Activated T-cell treated with anti-CD3 and anti-CD28 coated beads, Interleukin-2, amount 50 U/mL, for 1 hour (primary cell): ENCODE measurements around the gene OIT3.

Experiments used
- DNase-seq: peaks from one replicate; pipeline ENCODE4 v3.0.0-alpha.2; 2020

Gene OIT3

DNA sequence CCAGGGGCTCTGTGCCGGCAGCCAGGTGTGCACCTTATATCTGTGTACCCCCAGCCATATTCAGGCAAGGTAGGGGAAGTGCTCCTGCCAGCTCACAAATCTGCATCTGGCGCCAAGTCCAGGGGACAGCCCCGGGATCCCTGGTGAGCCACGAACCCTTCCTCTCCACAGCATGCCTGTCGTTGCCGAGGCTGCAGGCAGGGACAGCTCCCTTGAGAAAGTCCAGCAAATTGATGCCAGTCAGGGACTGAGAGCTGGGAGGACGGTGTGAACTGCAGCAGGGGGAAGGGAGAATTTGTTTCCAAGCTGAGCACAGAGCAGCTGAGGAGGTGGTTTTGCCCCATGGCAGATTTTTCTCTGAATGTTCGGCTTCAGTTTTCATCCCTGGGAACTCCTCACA lies 60.1 kb downstream of the OIT3 start:
- no peak for DNase-seq

DNA sequence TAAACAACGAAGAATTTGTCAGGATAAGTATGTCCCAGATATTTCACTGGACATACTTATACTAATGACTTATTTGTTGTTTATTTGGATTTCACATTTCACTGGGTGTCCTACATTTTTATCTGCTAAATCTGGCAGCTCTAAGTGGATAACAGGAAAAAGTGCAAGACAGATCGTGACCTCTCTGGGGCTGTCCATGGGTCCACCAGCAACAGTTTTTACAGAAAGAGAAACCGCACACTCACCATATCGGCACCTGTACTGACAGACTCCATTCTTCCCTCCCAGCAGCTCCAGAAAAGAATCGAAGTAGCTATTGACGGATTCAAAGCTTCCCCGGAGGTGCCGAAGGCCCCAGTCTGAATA lies 60.7 kb downstream of the OIT3 start:
- DNase-seq = no peak

DNA sequence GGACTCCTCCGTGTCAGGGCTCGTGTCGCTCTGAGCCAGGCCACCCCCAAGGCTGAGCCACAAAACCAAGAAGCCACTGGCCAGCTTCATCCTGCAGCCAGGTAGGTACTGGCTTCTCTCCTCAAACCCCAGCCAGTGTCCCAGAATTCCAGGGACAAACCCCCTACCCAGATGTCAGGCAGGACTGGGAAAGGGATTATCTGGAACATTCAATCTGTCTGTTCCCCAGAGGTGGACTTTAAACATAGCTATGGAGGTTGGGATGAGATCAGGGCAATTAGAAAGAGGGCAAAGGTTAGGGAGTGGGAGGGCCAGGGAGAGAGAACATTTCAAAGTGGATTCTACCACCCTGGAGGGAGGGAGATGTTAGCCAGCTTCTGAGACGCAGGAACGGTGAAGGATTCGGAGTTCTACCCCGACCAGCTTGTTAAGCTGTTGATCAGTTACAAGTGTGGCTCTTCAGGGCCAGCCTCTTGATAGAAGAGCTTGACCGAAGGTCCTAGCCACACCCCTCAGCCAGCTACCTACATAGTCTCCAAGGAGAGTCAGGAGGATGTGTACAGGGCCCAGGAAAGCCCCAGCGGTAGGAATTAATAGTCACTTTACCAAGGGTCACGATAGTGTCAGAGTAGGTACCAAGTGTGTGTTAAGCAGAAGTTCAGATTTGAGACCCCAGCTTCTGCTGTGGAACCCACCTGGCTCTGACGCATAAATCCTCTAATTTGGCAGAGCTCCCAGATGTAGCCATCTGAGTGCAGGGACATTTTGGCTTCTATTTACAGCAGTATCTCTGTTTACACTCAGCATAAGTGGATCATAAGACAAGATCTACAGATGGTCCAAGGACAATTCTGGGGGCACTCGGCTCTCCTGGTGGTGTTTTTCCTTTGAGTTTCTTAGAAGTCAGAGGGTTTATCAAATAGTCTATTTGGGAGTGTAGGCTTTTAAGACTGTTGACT lies 61.3 kb downstream of the OIT3 start, which contains the start of gene PLA2G12B:
Gene PLA2G12B (minus strand): TSS at position 211 of the 959 bp plus-strand sequence. CDS start 121 bp downstream, at position 90.
- DNase-seq = no peak

DNA sequence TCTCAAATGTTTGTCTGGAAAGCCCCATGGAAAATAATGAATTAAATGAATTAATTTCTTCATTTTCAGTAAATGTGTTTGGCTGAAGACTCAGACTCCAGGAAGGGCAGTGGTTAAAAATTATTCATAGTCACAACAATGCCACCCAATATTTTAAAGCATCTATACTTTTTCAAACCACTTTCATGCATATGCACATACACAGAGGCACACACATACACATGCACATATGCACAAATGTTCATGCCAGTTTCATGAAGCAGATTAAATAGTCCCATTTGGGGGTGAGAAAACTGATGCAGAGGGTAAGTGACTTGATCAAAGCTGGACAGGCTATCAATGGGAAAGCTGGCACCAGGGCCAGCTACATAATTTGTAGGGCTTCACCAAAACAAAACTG lies 62.5 kb downstream of the OIT3 start:
- no peak for DNase-seq

DNA sequence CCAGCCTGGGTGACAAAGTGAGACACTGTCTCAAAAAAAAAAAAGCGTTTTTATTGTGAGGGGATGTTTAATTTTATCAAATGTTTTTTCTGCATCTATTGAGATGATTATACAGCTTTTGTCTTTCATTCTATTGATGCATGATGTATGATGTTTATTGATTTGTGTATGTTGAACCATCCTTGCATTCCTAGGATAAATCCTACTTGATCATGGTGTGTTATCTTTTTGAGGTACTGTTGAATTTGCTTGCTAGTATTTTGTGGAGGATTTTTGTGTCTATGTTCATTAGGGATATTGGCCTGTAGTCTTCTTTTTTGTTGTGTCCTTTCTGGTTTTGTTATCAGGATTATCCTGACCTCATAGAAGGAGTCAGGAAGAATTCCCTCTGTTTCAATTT lies 83.3 kb downstream of the OIT3 start:
- DNase-seq = no peak

DNA sequence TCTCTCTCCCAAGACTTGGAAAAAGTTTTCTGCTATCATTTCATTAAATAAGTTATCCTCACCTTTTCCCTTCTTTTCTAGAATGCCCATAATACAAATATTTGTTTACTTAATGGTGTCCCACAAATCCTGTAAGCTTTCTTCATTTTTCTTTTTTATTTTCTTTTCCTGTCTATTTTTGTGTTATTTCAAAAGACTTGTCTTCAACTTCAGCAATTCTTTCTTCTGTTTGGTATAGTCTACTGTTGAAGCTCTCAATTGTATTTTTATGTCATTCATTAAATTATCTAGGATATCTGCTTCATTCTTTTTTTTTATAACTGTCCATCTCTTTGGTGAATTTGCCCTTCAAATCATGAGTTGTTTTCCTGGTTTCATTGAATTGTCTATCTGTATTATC lies 86.2 kb downstream of the OIT3 start:
- no peak for DNase-seq

DNA sequence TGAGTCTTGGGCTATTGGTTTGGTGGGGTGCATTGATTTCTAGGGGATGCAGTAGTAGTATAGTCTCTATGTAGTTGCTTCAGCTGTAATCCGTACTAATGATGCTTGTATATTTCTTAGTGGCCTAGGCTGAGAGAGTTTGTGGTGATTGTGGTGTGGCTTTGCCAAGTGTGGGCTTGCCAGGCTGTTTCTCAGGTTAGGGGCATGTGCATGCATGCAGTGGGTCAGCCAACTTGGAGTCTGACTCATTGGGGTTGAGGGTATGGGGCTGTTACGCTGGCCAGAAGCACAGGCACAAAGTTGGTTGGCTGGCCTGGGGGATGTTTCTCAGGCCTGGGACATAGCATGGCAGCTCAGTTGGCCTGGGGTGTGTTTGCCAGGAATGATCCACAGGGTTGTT lies 86.8 kb downstream of the OIT3 start:
- no peak for DNase-seq

DNA sequence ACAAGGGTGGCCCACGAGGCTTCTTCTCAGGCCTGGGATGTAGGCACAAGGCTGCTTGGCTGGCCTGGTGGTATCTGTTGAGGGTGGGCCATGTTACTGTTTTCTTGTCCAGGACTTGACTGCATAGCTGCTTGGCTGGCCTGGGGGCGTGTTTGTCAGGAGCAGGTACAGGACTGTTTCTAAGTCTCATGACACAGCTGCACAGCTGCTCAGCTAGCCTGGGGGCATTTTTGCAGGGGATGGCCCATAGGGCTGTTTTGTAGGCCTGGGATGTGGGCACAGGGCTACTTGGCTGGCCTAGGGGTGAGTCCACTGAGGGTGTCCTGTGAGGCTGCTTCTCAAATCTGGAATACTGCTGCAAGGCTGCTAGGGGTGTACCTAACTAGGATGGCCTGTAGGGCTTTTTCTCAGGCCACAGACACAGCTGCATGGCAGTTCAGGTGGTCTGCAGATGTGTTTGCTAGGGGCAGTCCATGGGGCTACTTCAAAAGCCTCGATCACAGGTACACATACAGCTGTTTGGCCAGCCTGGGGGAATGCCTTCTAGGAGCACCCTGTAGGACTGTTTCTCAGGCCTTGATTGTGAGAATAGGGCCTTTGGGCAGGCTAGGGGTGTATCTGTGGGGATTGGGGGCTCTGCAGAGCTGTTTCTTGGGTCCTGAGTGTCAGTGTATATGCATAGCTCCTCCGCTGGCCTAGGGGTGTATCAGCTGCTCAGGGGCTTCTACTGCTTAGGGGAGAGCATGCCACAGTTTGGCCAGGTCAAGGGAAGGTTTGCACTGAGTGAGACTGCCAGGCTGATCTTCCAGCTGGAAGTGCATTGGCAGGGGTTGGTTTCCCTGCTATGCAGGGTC lies 87.7 kb downstream of the OIT3 start:
- no peak for DNase-seq

DNA sequence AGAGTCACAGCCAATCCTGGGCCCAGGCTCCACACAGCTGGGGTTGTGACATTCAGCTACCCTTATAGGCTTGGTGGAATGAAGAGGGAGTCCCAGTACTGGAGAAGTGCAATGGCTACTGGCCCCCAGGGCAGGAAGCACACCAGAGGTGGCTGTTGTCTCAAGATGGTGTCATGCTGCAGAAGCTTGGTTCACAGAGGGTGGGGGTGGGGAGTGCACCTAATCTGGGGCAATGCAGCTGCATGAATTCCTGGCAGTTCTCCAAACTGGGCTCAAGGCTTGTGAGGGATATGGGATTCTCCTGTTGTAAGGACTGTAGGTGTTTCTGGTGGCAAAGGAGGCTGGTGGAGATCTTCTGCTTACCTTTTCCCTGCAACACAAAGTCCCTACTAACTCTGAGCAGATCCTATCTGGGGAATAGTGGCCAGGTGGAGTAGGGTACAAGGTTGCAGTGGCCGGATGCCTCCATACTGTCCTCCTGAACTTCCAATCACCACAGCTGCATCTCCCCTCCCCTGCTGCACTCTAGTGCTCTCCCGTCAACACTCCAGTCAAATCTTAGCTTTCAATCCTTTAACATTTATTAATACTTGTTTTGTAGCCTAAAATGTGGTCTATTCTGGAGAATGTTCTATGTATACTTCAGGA lies 88.5 kb downstream of the OIT3 start:
- no peak for DNase-seq
